ENCODE measurements around the gene FANCD2.
"Not testable (repeated sequence)": the region's sequence is repeated elsewhere in the genome, so short reads cannot be mapped to it uniquely, and the experiment has no call there.

FANCD2 gene

DNA sequence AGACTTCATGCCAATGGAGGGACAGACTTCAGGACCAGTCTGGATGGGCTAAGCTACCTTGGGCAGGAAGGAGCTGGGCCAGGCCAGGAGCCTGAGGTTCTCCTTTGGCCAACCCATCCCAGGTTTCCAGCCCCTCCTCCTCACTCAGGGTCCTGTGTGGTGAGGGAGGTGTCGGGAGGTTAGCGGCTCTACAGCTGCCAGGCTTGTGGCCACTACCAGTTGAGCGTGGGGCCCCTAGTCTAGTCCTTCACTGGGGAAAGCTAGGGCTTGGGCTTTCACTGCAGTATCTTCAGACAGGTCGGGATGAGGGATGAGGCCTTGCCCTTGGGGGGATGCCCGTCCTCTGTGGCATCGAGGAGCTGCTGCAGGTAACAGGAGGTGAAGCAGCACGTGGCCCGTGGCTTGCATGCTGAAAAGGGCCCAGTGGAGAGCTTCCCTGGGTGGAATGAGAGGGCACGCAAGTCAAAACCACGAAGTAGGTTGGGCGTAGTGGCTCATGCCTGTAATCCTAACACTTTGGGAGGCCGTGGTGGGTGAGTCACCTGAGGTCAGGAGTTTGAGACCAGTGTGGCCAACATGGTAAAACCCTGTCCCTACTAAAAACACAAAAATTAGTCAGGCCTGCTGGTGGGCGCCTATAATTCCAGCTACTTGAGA is 8.5 kb upstream of the FANCD2 start:
- peaks cover 53% of the 10 kb centered on the region for H3K36me3 ChIP-seq
- no peaks in the 10 kb centered on the region for H3K27me3 ChIP-seq
- H3K9me3 ChIP-seq, result no peaks in the 10 kb centered on the region
- TF ChIP-seq, protein P1, sequence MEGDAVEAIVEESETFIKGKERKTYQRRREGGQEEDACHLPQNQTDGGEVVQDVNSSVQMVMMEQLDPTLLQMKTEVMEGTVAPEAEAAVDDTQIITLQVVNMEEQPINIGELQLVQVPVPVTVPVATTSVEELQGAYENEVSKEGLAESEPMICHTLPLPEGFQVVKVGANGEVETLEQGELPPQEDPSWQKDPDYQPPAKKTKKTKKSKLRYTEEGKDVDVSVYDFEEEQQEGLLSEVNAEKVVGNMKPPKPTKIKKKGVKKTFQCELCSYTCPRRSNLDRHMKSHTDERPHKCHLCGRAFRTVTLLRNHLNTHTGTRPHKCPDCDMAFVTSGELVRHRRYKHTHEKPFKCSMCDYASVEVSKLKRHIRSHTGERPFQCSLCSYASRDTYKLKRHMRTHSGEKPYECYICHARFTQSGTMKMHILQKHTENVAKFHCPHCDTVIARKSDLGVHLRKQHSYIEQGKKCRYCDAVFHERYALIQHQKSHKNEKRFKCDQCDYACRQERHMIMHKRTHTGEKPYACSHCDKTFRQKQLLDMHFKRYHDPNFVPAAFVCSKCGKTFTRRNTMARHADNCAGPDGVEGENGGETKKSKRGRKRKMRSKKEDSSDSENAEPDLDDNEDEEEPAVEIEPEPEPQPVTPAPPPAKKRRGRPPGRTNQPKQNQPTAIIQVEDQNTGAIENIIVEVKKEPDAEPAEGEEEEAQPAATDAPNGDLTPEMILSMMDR (IDR thresholded peaks at IDR 0.05), result no peak
- peaks cover 14% of the 10 kb centered on the region in 2 experiments for H3K4me1 ChIP-seq (ENCODE audit: control insufficient read depth in 1 of 2, insufficient read depth in 1 of 2, low read depth in 1 of 2, low read length in 1 of 2)
- no peak overlapping the region for H3K27ac ChIP-seq
- H3K4me3 ChIP-seq (ENCODE audit: low read depth in 1 of 2, low read length in 1 of 2), result no peak overlapping the region

DNA sequence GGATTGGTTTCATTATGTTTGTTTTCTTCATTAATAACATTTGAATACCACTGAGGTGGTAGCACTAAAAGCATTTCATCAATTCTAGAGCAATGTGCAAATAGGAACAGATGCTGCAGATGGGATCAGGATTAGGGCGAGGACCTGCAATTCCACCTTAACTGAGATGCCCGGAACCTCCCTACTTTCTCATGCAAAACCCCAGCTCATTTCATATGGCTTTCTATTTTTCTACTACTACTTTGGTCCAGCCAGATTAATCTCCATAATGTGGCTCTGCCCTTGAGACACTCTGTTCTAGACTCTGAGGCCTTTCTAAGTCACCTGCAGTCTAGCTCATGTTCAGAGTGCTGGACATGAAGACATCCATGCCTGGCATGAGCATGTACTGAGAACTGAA is 7.4 kb upstream of the FANCD2 start:
- not testable (repeated sequence) for H3K27me3 ChIP-seq; H3K27ac ChIP-seq; H3K4me3 ChIP-seq (ENCODE audit: low read depth in 1 of 2, low read length in 1 of 2); H3K9me3 ChIP-seq
- H3K36me3 ChIP-seq, result peaks cover 63% of the 10 kb centered on the region
- peaks cover 14% of the 10 kb centered on the region in 2 experiments for H3K4me1 ChIP-seq (ENCODE audit: control insufficient read depth in 1 of 2, insufficient read depth in 1 of 2, low read depth in 1 of 2, low read length in 1 of 2)

DNA sequence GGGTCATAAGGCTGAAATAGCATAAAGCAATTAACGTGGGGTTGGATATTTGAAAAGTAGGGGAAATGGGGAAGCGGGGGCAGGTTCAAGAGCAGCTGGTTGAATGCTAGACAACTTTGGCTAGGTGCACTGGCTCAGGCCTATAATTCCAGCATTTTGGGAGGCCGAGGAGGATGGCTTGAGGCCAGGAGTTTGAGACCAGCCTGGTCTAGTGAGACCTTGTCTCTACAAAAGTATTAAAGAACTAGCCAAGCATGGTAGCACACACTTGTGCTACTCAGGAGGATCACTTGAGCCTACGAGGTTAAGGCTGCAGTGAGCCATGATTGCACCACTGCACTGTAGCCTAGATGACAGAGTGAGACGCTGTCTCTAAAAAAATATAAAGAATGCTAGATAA is 6.9 kb upstream of the FANCD2 start:
- TF ChIP-seq, protein P1 (IDR thresholded peaks at IDR 0.05), result no peak
- Histone ChIP-seq H3K27me3 (no peaks in the 10 kb centered on the region), H3K4me3 (ENCODE audit: low read depth in 1 of 2, low read length in 1 of 2) (no peak overlapping the region), H3K9me3 (no peaks in the 10 kb centered on the region), H3K27ac (no peak overlapping the region), H3K36me3 (peaks cover 63% of the 10 kb centered on the region), H3K4me1 (ENCODE audit: control insufficient read depth in 1 of 2, insufficient read depth in 1 of 2, low read depth in 1 of 2, low read length in 1 of 2) (peaks cover 14% of the 10 kb centered on the region in 2 experiments)

DNA sequence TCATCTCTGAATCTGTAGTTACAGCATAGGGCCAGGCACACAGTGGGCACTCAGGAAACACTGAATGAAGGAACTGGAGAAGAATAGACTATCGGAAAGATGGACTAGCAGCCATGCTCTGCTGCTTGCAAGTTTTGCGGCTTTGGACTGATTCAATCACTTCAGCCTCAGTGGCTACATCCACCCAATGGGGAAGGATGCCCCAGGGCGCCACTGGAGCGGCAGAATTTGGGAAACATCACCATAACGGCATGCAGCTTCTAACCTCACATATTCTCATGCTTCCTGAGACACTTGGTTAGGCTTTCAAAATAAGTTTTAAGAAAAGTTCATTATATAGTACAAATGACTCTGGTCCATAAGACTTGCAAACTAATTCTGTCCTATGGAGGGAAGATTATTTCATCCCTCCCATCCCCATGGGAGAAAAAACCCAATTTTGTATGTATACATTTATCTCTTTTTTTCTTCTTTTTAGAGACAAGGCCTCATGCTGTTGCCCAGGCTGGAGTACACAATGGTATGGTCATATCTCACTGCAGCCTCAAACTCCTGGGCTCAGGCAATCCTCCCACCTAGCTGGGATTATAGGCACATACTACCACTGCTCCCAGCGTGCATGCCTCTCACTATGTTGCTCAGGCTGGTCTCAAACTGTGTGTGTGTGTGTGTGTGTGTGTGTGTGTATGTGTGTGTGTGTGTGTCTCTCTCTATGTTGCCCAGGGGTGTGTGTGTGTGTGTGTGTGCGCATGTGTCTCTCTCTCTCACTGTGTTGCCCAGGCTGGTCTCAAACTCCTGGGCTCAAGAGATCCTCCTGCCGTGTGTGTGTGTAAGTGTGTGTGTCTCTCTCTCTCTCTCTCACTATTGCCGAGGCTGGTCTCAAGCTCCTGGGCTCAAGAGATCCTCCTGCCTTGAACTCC is 4.1 kb upstream of the FANCD2 start:
- Histone ChIP-seq H3K27me3 (no peaks in the 10 kb centered on the region), H3K4me1 (ENCODE audit: control insufficient read depth in 1 of 2, insufficient read depth in 1 of 2, low read depth in 1 of 2, low read length in 1 of 2) (peaks cover 22% of the 10 kb centered on the region in 2 experiments), H3K9me3 (no peaks in the 10 kb centered on the region), H3K27ac (no peak overlapping the region), H3K36me3 (peaks cover 63% of the 10 kb centered on the region), H3K4me3 (ENCODE audit: low read depth in 1 of 2, low read length in 1 of 2) (no peak overlapping the region)
- TF ChIP-seq, protein P1 (IDR thresholded peaks at IDR 0.05), result no peak

DNA sequence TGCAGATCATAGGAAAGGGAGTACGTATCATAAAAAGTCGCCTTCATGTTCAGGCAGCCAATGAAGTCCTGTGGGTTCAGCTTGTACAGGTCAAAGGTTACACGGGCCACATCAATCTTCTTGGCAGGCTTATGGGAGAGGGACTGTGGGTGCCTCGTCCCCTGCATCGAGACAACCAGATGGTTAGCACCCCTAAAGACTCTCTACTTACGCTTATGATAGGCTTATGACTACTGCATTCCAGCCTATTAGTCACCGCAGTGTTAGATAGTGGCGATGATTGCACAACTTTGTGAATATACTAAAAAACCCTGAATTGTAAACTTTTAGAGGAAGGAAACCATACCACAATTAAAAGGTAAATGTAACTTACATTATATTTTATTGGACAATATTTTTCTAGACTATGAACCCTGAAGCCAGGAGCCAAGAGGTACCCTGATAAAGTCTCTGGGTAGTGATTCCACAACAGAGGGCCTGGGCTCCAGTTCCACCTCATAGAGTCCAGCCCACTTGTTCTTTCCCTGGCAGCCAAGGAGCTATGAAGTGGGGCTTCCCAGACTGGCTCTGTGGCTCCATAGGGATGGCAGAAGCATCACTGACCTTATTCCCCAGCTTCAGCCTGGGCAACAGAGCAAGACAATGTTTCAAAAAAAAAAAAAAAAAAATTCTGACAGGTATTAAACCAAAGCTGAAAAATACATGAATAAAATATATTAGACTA is 2.5 kb upstream of the FANCD2 start:
- H3K27me3 ChIP-seq, result no peaks in the 10 kb centered on the region
- no peak overlapping the region for H3K27ac ChIP-seq
- peaks cover 24% of the 10 kb centered on the region in 2 experiments for H3K4me1 ChIP-seq (ENCODE audit: control insufficient read depth in 1 of 2, insufficient read depth in 1 of 2, low read depth in 1 of 2, low read length in 1 of 2)
- H3K36me3 ChIP-seq, result peaks cover 48% of the 10 kb centered on the region
- TF ChIP-seq, protein P1 (IDR thresholded peaks at IDR 0.05), result no peak
- no peaks in the 10 kb centered on the region for H3K9me3 ChIP-seq
- H3K4me3 ChIP-seq (ENCODE audit: low read depth in 1 of 2, low read length in 1 of 2), result no peak overlapping the region
